ENCODE measurements around the gene INKA1. TPM values are rescaled to one million over a fixed set of nuclear protein-coding genes. Genes with fewer than 3 reads are reported as not detected.

INKA1 gene
- total RNA-seq, 1 donor from 2014 or later = 3.1 TPM

DNA sequence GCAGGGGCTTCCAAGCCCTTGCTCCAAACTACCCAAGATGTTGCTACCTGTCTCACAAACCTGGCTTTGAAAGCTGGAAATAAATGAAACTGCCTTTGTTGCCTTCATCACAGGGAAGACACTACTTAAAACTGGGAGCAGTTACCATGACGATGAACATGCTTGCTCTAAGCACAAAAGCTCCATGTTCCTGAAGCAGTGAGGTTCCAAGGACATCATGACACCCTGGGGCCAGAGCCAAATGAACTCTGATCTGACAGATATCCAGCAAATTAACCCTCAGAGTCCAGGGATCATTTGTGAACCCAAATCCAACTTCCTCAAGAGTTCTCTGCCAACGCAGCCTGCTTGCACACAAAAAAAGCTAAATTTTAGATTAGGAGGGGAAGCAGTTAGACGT lies 42.6 kb downstream of the INKA1 start:
- DNase-seq (ENCODE audit: missing footprints) (no peak), ATAC-seq (no peak)
- intact Hi-C loops (cut with DNase I) = no loop called here

Small RNA genes lying within 50 kb of the gene (microRNA-seq; reads per million reads assigned to microRNA genes)
- not detected for gene MIR5193

Other genes with a start within 250 kb of the INKA1 start
- 0.27 TPM for gene BSN, start 248.8 kb upstream of the INKA1 start, total RNA-seq
- gene APEH, start 128.9 kb upstream of the INKA1 start, total RNA-seq = 99.5 TPM
- gene MST1, start 113.8 kb upstream of the INKA1 start, total RNA-seq = 4.6 TPM
- gene RNF123, start 113.7 kb upstream of the INKA1 start, total RNA-seq = 46.1 TPM
- not detected for gene AMIGO3, start 83.6 kb upstream of the INKA1 start, total RNA-seq
- gene GMPPB, start 79.3 kb upstream of the INKA1 start, total RNA-seq = 18.1 TPM
- 19.0 TPM for gene IP6K1, start 16.7 kb upstream of the INKA1 start, total RNA-seq
- gene CDHR4, start 3.4 kb upstream of the INKA1 start, total RNA-seq = not detected
- 23.1 TPM for gene UBA7, start 10.7 kb downstream of the INKA1 start, total RNA-seq
- 2.5 TPM for gene TRAIP, start 53.3 kb downstream of the INKA1 start, total RNA-seq
- gene CAMKV, start 66.6 kb downstream of the INKA1 start, total RNA-seq = not detected
- 1.2 TPM for gene MST1R, start 100.6 kb downstream of the INKA1 start, total RNA-seq
- 7.7 TPM for gene MON1A, start 126.5 kb downstream of the INKA1 start, total RNA-seq
- 44.3 TPM for gene RBM6, start 136.9 kb downstream of the INKA1 start, total RNA-seq

All from Right ventricle myocardium inferior (tissue), 1 donor.